ENCODE results near the gene ADCK1. TPM values are rescaled to one million over a fixed set of nuclear protein-coding genes. Genes with fewer than 3 reads are reported as not detected.

Gene ADCK1
- total RNA-seq, 2 donors from 2014 or later, result 6.9 to 7.4 TPM

DNA sequence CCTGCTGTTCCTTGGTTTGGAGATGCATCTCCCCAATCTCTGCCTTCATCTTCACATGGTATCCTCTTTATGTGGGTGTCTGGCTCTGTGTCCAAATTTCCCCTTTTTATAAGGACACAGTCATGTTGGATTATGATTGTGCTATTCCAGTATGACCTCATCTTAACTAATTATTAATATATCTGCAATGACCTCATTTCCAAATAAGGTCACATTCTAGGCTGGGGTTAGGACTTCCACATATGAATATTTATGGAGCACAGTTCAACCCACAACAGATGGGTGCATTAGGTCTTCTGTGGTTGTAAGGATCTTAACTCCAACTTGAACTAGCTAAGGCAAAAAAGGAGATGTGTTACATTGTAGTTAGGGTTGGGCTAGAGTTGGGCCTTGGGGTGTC lies 69.4 kb downstream of the ADCK1 start:
- H3K9me3 ChIP-seq (ENCODE audit: control insufficient read depth, low read length), result no peaks in the 10 kb centered on the region
- H3K4me1 ChIP-seq (ENCODE audit: control insufficient read depth, insufficient read depth, low read length), result no peaks in the 10 kb centered on the region
- H3K36me3 ChIP-seq (ENCODE audit: control insufficient read depth, insufficient read depth, low read length), result no peaks in the 10 kb centered on the region
- H3K4me3 ChIP-seq (ENCODE audit: low read length), result no peak overlapping the region
- H3K27me3 Mint-ChIP-seq (ENCODE audit: insufficient read depth), result no peaks in the 10 kb centered on the region
- H3K9me3 Mint-ChIP-seq, result peaks cover 6% of the 10 kb centered on the region
- peaks cover 3% of the 10 kb centered on the region for H3K36me3 Mint-ChIP-seq (ENCODE audit: low read depth)
- H3K4me3 Mint-ChIP-seq, result no peak overlapping the region
- H3K27ac Mint-ChIP-seq, result no peak overlapping the region
- no peaks in the 10 kb centered on the region for H3K27me3 ChIP-seq (ENCODE audit: control insufficient read depth, insufficient read depth, low read length, poor library complexity, severe bottlenecking)
- TF ChIP-seq, protein P1, sequence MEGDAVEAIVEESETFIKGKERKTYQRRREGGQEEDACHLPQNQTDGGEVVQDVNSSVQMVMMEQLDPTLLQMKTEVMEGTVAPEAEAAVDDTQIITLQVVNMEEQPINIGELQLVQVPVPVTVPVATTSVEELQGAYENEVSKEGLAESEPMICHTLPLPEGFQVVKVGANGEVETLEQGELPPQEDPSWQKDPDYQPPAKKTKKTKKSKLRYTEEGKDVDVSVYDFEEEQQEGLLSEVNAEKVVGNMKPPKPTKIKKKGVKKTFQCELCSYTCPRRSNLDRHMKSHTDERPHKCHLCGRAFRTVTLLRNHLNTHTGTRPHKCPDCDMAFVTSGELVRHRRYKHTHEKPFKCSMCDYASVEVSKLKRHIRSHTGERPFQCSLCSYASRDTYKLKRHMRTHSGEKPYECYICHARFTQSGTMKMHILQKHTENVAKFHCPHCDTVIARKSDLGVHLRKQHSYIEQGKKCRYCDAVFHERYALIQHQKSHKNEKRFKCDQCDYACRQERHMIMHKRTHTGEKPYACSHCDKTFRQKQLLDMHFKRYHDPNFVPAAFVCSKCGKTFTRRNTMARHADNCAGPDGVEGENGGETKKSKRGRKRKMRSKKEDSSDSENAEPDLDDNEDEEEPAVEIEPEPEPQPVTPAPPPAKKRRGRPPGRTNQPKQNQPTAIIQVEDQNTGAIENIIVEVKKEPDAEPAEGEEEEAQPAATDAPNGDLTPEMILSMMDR (conservative IDR thresholded peaks at IDR 0.05), result no peak
- no peaks in the 10 kb centered on the region for H3K4me1 Mint-ChIP-seq
- H3K27ac ChIP-seq (ENCODE audit: low read depth, low read length), result no peak overlapping the region
- no peak for DNase-seq
- H3K9ac ChIP-seq (ENCODE audit: extremely low read depth, low read length, poor library complexity, severe bottlenecking), result no peak overlapping the region

DNA sequence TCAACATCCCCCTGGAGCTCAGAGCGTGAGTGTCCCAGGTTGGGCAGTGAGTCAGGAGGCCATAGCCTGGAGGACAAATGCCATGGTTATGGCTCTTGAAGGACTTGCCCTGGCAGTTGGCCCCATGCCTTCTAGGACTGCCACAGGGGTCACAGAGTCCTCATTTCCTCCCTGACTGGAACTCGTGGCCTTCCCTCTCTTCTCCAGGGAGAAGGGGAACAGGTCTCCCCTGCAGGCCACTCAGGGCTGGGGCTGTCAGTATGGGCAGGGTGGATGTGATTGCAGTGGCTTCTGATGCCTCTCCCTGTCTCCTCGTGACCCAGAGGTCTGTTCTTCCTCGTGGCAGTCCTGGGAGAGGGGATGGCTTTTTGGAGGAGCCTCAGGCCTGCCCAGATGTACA lies 70.7 kb downstream of the ADCK1 start:
- Mint-ChIP-seq H3K27me3 (ENCODE audit: insufficient read depth) (peaks cover 3% of the 10 kb centered on the region), H3K4me3 (no peak overlapping the region), H3K36me3 (ENCODE audit: low read depth) (no peaks in the 10 kb centered on the region), H3K27ac (no peak overlapping the region), H3K4me1 (no peaks in the 10 kb centered on the region), H3K9me3 (no peaks in the 10 kb centered on the region)
- TF ChIP-seq, protein P1 (conservative IDR thresholded peaks at IDR 0.05), result no peak
- Histone ChIP-seq H3K4me3 (ENCODE audit: low read length) (no peak overlapping the region), H3K4me1 (ENCODE audit: control insufficient read depth, insufficient read depth, low read length) (no peaks in the 10 kb centered on the region), H3K27ac (ENCODE audit: low read depth, low read length) (no peak overlapping the region), H3K9ac (ENCODE audit: extremely low read depth, low read length, poor library complexity, severe bottlenecking) (no peak overlapping the region), H3K27me3 (ENCODE audit: control insufficient read depth, insufficient read depth, low read length, poor library complexity, severe bottlenecking) (no peaks in the 10 kb centered on the region), H3K9me3 (ENCODE audit: control insufficient read depth, low read length) (no peaks in the 10 kb centered on the region), H3K36me3 (ENCODE audit: control insufficient read depth, insufficient read depth, low read length) (no peaks in the 10 kb centered on the region)
- no peak for DNase-seq
- WGBS, 2 experiments (ENCODE audit: insufficient coverage in 1 of 2, insufficient read length in 1 of 2), result 89 to 100% methylated on average over 1 to 4 of the region's 4 CpGs

DNA sequence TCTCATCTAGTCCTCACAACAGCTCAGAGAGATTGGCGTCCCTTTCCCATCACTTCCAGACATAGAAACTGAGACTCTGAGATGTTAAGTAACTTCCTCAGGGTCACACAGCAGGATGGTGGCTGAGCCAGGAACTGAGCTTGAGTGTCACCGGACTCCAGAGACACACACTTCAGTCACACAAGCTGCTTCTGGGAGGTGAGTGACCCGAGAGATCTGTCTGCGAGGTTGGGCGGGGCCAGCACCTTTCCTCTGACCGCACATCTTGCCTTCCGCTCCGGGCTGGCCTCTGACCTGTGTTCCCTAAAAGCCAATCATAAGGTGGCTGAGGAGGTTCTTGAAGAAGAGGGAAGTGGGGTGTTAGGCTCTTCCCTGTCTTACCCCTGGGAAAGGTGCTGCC lies 72.2 kb downstream of the ADCK1 start:
- H3K4me1 Mint-ChIP-seq, result no peaks in the 10 kb centered on the region

More for the DNA sequence above, 72.2 kb downstream of the ADCK1 start:
- Histone ChIP-seq H3K4me1 (ENCODE audit: control insufficient read depth, insufficient read depth, low read length) (no peaks in the 10 kb centered on the region), H3K9me3 (ENCODE audit: control insufficient read depth, low read length) (no peaks in the 10 kb centered on the region), H3K27me3 (ENCODE audit: control insufficient read depth, insufficient read depth, low read length, poor library complexity, severe bottlenecking) (no peaks in the 10 kb centered on the region), H3K36me3 (ENCODE audit: control insufficient read depth, insufficient read depth, low read length) (no peaks in the 10 kb centered on the region), H3K9ac (ENCODE audit: extremely low read depth, low read length, poor library complexity, severe bottlenecking) (no peak overlapping the region), H3K27ac (ENCODE audit: low read depth, low read length) (no peak overlapping the region), H3K4me3 (ENCODE audit: low read length) (no peak overlapping the region)
- no peaks in the 10 kb centered on the region for H3K9me3 Mint-ChIP-seq
- WGBS, 2 experiments (ENCODE audit: insufficient coverage in 1 of 2, insufficient read length in 1 of 2), result 83 to 87% methylated on average over 1 to 8 of the region's 8 CpGs
- no peak for DNase-seq
- H3K27me3 Mint-ChIP-seq (ENCODE audit: insufficient read depth), result peaks cover 3% of the 10 kb centered on the region
- H3K27ac Mint-ChIP-seq, result no peak overlapping the region
- TF ChIP-seq, protein P1 (conservative IDR thresholded peaks at IDR 0.05), result no peak
- no peak overlapping the region for H3K4me3 Mint-ChIP-seq
- H3K36me3 Mint-ChIP-seq (ENCODE audit: low read depth), result peaks cover 2% of the 10 kb centered on the region
